HG03135 (cell line): ENCODE data around the gene TADA3.

Experiments
- ATAC-seq: cut with Tn5 transposase; IDR thresholded peaks from one replicate; pipeline ENCODE4 v1.9.1; 2021; ENCODE audit warnings: mild to moderate bottlenecking, moderate library complexity; ENCODE audit not compliant: unreplicated experiment

TADA3 gene

GRCh38 chr3:9810433-9810770 is 18.1 kb upstream of the TADA3 start:
- no peak for ATAC-seq

DNA sequence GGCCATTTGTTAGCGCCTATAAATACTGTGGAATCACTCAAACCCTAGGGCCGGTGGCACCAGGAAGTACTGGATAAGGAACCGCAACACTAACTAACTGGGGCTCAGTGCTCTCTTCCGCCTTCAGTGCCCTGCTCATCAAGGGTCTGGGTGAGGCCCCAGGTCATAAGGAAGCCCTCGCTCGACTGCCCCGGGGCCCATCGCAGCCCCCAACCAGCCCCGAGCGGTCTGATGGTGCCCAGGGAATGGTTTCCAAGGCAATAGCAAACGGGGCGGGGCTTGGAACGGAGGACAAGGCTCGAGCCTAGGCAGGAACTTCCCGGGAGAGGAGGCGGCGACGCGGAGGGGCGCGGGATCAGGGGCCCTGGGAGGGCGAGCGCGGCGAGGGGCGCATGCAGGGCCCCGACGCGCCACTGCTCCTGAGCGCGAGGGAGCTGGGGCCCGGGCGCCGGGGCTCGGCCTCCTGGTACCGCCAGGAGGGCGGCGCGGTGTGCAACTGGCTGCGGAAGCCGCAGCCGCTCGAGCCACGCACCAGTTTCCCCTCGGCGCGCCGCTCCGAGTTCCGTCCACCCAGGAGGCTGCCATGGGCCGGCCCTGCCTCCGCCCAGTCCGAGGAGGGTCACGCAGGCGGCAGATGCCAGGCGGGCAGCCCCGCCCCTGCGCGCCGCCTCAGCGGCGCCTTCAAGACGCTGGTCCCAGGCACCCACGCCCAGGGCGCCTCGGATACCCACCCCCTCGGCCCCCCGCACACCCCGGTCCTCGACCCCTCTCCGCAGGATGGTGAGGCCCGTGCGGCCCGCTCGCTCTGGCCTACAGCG is 17.6 kb upstream of the TADA3 start, which contains the start of gene TTLL3:
Gene TTLL3 (plus strand): TSS at position 648 of the 818 bp plus-strand sequence. CDS start 400 bp downstream, outside the sequence.
- peak; percentile 47 for ATAC-seq

GRCh38 chr3:9809239-9809614 is 17.0 kb upstream of the TADA3 start:
- no peak for ATAC-seq

DNA sequence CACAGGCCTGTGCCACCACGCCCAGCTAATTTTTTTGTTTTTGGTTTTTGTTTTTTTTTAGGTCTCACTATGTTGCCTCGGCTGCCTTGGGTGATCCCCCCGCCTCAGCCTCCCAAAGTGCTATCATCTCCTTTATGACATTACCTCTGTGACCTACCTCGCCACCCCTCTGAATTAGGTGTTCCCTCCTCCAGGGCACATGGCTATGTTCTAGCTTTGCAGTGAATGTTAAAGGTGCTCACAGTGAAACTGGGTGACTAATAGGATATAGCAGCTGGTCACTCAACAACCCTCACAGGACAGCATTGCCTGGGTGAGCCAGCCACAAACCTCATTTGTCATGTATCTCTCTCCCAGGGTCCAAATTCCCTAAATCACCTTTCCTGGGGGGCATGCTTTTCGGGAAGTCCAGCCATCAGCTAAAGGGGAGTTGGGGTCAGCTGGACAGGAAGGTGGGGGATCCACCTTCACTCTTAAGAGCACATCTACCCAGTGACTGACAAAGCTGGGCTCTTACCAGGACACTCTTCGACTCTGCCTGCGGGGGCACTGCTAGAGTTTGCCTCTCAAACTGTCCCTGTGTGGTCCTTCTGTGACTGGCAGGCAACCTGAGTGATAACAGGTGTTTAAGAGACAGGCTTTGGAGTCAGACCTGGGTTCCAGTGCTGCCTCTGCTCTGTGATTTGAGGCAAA is 16.2 kb upstream of the TADA3 start:
- ATAC-seq, result peak; percentile 66

DNA sequence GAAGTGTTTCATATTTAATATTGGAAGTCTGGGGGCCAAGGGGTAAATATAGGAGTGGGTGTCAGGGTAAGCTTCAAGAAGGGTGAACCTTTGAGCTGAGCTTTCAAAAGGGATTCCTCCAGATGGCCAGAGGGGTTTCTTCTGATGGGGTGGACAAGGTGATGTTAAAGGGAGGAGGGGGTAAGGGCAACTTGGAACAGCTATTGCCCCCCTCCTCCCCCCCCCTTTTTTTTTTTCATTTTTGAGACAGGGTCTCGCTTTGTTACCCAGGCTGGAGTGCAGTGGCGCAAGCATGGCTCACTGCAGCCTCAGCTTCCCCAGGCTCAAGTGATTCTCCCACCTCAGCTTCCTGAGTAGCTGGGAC is 15.7 kb upstream of the TADA3 start:
- no peak for ATAC-seq

DNA sequence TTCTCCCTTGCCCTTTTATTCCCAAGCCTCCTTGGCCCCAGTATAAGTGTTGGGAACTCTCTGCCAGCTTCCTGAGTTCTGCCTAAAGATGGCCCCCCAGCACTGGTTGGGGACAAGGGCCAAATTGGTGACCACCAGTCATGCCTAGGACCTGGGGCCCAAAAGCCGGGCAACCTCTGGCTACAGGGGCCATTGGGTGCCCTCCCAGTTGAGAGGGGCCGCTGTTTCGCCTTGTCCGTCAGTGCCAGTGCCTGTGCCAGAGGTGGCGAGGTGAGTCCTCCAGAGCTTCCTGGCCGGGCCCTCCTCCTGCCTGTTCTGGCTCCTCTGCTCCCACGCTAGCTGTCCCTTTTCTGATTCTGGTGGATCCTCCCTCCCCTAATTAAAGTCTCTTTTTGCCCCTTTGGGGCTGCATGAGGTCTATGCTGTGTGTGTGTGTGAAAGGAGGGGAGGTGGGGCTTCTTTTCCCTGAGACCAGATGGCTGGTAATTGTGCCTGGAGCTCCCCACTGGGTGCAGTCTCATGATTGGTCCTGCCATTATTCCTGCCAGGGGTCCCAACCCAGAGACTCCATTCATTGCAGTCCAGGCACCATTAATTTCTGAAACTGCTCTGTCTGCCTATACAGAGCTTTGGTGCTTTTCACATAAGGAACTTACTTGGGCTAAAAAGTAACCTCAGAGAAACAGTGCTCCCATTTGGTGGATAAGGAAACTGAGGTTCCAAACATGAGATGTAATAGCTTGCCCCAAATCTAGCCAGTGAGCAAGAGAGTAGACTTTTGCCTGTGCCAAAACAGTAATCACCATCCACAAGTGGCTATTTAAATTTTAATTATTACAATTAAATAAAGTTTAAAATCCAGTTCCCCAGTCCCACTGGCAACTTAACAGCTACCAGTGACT is 14.7 kb upstream of the TADA3 start:
- no peak for ATAC-seq

GRCh38 chr3:9806137-9806536 is 13.9 kb upstream of the TADA3 start:
- ATAC-seq, result no peak

DNA sequence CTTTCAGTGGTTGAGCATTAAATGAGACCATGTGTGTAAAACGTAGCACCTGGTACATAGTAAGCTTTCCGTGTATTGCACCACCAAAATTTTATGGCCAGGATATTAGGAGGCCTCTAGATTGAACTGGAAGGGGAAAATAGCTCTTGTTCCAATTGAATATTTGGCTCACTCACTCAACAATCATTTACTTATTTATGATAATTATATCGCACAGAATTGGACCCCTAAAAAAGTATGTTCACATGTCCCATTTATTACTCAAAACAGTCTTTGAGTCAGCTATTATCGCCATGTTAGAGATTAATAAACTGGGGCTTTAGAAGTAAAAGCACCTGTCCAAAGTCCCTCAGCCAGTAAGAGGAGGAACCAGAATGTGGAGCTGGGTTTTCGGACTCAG is 12.7 kb upstream of the TADA3 start:
- ATAC-seq, result no peak

- ATAC-seq, result no peak
These were observed 11.2 kb upstream of the TADA3 start for GRCh38 chr3:9803494-9803893.

GRCh38 chr3:9800529-9800928 is 8.3 kb upstream of the TADA3 start:
- no peak for ATAC-seq

GRCh38 chr3:9797196-9797945 is 5.1 kb upstream of the TADA3 start:
- ATAC-seq, result no peak

DNA sequence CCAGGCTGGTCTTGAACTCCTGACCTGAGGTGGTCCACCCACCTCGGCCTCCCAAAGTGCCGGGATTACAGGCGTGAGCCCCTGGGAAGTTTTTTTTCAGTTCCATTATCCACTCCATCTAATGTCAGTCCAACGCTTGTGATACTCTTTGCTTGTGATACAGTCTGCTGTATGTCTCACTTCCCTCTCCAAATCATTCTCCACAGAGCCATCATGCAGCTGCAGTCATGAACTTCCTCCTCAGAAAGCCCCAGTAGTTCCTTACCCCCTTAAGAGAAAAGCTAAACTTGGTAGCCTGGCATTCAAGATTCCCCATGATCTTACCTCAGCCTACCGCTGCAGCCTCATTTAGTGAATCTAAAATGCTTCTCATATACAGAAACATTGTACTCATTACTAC is 2.9 kb upstream of the TADA3 start:
- ATAC-seq, result no peak

DNA sequence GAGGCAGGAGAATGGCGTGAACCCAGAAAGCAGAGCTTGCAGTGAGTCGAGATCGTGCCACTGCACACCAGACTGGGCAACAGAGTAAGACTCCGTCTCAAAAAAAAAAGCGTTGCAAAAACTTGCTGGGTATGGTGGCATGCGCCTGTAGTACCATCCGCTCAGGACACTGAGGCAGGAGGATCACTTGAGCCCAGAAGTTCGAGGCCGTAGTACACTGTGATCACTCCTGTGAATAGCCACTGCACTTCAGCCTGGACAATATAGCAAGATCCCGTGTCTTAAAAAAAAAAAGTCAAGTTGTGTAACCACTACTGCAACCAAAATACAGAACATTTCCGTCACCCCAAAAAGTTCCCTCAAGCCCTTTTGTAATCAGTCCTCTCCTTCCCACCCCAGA is 2.1 kb upstream of the TADA3 start:
- ATAC-seq, result no peak

DNA sequence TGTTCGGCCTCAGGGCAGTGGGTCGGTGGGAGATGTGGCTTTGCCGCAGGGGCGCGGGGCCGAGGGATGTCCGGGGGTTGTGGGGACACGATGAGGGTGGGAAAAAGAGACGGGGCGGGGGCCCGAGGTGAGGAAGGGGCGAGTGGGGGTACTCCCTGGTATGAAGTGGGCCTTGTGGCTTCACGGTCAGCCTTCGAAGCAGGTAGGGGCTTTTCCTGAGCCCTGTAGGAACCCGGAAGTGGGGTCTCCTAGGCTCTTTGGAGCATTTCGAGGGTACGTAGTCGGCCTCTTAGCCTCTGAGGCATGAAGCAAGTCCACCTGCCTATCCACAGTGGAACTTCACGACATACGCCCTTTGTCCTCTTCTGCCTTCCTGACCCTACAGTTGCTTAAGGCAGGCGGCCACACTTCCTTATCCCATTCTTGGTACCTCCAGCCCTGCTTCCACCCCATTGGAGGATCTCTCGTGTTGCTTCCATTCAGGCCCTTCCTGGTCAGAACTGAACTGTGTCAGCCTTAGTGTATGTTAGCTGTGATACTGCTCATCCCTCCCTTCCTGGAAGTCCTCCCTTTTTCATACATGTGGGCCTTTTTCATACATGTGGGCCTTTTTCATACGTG is 998 bp upstream of the TADA3 start:
- ATAC-seq, result no peak

DNA sequence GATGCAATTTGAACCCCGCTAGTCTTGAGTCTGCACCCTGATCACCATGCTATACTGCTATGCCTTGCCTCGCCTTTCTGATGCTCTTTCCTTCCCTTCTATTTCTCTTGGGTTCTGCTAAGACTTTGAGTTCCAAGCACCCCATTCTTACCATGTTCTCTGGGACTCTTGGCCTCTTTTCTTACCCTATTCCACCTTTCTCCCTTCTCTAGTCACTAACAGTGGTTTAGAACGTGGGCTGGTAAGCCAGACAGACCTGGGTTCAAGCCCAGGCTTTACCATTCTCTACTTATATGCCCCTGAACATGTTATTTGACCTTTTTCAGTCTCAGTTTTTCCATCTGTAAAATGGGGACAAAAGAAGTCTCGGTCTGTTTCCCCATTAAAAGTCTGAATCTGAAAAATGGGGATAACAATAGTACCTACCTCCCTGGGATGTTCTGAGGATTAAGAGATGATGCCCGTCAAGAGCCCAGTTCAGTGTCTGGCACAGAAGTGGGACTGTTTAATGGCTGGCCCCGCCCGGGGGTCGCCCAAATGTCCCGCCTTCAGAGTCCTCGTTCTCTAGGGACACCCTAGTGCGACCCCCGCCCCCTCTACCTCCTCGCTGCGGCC is 376 bp downstream of the TADA3 start:
- no peak for ATAC-seq

- ATAC-seq, result no peak
These were observed 1.1 kb downstream of the TADA3 start for GRCh38 chr3:9791127-9791526.

- ATAC-seq, result no peak
These were observed 4.6 kb downstream of the TADA3 start for GRCh38 chr3:9787714-9788113.

- no peak for ATAC-seq
These were observed 5.2 kb downstream of the TADA3 start for GRCh38 chr3:9786825-9787669.

GRCh38 chr3:9786209-9786739 is 6.0 kb downstream of the TADA3 start:
- no peak for ATAC-seq
